HuH-7.5 (cell line): ENCODE results near the gene LVRN.
A peak's percentile ranks its signal among the peaks of the same experiment; 100 is the strongest.

ENCODE experiments used
- DNase-seq: peaks from one replicate; pipeline ENCODE4 v3.0.0; 2011; ENCODE audit warnings: low spot score

The LVRN gene

DNA sequence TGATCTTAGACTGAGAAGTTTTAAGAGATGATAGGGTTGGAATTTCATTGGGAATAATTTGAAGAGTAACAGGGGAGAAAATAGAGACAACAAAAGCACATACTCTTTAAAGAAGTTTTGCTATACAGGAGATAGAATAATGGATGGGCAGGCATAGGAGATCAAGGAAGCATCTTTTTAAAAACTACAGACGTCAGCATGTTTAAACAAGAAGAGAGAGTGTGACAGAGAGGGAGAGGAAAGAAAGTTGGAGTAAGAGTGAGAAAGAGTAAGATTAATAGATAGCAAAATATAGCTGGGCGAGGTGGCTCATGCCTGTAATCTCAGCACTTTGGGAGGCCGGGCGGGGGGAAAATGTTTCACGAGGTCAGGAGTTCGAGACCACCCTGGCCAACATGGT lies 5.3 kb upstream of the LVRN start:
- no peak for DNase-seq

DNA sequence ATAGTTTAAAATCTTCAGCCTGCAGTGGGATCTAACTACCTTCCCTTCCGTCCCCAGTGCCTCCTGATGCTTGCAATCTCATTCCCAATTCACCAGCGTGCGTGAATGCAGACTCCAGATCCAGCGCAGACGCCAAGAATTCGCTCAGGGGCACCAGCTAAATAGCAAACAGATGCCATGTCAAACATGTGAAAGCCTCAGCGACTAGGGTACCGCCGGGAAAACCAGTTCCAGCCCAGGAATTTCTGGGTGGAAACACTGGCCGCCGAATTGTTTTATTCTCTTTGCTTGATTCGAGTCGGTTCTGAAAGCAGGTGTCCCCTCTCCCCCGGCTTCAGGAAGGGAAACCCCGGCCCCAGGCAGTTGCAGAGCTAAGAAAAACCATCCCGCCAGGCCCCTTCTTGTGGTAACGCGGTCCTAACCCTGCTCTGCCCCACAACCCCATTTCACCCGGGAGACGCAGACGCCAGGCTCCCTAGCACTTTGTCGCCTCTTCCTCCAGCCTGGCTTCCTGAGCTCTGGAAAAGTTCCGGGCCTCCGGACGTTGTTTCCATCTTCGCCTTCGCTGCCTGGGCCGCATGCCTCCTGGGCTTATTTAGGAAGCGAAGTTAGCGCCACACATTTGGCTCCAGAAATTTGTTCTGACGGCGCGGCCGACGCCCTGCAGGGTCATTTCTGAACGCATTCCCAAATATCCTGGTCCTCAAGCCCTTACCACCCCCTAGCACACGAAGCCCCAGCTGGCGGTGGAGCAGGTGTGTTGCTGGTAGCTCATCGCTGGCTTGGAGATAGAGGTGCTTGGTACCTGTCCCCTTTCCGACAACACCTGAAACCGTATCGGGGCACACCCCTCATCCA lies 665 bp upstream of the LVRN start:
- DNase-seq = no peak

DNA sequence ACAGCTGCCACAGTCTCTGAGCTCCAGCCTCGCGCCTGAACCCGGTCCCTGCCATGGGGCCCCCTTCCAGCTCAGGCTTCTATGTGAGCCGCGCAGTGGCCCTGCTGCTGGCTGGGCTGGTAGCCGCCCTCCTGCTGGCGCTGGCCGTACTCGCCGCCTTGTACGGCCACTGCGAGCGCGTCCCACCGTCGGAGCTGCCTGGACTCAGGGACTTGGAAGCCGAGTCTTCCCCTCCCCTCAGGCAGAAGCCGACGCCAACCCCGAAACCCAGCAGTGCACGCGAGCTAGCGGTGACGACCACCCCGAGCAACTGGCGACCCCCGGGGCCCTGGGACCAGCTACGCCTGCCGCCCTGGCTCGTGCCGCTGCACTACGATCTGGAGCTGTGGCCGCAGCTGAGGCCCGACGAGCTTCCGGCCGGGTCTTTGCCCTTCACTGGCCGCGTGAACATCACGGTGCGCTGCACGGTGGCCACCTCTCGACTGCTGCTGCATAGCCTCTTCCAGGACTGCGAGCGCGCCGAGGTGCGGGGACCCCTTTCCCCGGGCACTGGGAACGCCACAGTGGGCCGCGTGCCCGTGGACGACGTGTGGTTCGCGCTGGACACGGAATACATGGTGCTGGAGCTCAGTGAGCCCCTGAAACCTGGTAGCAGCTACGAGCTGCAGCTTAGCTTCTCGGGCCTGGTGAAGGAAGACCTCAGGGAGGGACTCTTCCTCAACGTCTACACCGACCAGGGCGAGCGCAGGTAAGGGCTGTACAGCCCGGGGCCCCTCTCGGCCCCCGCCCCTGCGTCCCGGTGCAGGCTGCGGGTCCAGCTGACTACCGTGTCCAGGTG lies 509 bp downstream of the LVRN start:
- peak; percentile 23 for DNase-seq

DNA sequence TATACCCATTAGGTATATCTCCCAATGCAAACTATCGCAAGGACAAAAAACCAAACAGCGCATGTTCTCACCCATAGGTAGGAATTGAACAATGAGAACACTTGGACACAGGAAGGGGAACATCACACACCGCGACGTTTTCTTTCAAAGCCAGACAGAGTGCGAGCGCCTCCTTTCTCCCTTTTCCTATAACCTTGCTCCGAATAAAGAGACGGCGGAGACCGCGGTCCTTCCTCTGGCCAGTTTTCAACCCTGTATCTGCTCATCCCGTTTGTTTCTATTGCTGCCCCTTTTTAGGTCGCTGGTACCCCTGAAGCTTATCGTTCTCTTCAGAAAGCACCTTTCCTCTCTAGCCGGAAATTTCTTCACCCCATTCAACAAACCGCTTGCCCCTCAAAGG lies 1.3 kb downstream of the LVRN start:
- no peak for DNase-seq

DNA sequence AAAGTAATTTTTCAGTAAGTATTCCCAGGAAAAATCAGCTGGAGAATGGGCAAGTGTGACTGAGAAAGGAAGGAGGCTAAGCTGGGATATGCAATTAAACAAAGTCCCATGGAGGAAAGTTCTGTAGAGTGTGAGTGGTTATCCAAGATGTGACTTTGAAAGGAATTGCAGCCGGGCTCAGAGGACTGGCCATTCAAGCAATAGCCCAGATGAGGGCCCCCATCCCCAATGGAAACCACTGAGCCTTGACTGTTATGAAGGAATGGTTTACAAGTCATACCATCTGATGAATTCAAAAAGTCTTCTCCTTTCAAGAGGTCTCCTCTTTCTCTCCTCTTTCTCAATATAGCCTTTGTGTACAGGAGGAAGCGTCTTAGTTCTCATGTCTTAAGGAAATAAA lies 6.5 kb downstream of the LVRN start:
- DNase-seq = no peak

DNA sequence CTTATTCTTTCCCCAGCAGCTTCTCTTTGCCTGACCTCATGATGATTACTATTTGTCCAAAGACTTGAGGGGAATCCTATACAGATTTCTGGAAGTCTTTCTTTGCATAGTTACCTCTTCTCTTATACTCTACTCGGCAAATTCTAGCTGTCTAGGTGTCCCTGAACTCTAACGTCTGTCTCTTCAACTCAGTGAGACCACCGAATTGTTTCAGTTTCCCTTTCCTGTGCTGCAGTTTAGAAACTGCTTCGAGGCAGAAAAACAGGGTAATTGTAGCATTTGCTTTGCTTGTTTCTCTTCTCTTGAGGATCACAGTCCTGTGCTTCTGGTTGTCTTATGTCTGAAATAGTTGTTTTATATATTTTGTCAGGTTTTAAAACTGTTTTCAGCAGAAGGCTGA lies 14.8 kb downstream of the LVRN start:
- no peak for DNase-seq

DNA sequence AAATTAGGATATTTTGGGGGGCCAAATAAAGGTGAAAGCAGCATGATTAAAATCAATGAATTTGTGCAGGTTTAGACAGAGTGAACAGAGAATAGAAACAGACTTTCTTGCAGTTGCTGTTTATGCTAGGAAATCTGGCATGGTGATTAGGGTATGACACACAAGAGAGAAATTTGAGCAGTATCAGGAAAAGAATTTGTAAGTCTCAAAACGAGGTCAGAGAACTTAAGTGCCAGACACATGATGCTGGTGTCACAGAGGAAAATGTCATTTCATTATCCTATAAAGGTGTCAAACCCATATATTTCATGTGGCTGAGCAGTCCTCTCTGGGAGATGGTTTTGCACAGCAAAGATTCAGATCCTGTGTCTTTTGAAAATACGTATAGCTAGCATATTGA lies 15.7 kb downstream of the LVRN start:
- DNase-seq = no peak

DNA sequence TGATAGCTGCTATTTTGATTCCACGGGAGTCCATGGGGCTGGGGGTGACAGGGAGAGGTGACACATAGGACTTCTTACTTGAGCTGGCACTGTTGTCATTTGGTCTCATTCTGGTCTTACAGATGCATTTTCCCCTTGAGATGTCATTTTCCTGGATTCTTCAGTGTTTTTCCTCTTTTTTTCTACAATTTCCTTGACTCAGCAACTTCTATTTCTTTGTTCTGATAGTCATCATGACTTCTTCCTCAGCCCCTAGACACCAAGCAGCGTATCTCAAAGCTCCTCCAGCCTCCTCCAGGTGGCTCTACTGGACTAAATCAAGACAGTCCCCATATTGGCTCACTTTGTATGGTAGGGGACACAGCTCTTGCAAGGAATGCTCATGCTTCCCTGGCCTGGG lies 16.5 kb downstream of the LVRN start:
- DNase-seq = no peak

DNA sequence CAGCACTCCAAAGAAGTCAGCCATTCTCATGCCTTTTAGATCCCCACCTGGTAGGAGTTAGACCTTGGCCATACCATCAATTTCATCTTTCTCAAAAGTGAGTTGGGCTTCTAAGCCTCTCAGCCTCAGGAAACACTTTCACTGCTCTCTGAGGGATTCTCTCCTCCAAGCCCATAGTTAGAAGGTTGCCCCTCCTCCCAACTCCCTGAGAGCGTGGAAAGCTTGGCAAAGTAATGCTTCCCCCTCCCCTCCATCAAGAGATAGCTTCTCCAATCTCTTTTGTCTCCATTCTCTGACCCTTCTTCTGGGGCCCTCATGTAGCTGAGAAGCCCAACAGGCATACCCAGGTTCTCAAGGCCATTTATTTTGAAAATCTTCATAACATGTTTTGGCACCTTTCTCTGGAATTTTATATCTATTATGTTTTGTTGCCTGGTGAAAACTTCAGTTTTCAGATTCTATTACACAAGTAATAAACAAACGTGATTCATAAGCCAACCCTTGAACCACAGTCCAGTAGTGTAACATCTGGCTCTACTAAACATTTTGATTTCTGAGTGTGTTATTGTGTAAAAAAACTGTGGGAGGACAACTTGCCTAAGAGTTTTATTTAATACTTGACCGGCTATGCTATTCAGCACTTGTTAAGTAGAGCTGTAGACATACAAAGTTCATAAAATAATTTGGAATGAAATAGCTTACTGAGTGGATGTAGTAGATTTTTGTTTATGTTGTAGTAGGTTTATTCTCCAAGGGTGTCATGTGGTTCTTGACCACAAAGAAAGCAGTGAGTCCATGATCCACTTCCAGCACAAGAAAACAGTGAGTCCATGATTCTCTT lies 17.1 kb downstream of the LVRN start:
- DNase-seq = no peak

DNA sequence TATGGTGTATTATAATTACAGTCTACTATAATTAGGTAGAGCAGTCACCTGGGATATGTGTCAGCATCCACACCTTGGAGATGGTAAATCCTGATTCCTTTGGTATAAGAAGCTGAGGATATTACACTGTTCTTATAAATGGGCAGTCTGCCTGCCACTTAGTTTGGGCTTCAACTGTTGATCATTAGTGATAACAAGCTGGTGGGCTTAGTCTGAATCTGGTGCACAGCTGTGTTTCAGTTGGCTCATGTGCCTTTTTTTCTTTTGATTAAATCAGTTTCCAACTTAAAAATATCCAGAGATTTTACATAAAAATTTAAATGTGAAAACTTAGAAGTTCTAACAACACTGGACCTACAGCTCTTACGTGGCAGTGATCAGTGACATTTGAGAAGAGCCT lies 21.2 kb downstream of the LVRN start:
- DNase-seq = no peak

DNA sequence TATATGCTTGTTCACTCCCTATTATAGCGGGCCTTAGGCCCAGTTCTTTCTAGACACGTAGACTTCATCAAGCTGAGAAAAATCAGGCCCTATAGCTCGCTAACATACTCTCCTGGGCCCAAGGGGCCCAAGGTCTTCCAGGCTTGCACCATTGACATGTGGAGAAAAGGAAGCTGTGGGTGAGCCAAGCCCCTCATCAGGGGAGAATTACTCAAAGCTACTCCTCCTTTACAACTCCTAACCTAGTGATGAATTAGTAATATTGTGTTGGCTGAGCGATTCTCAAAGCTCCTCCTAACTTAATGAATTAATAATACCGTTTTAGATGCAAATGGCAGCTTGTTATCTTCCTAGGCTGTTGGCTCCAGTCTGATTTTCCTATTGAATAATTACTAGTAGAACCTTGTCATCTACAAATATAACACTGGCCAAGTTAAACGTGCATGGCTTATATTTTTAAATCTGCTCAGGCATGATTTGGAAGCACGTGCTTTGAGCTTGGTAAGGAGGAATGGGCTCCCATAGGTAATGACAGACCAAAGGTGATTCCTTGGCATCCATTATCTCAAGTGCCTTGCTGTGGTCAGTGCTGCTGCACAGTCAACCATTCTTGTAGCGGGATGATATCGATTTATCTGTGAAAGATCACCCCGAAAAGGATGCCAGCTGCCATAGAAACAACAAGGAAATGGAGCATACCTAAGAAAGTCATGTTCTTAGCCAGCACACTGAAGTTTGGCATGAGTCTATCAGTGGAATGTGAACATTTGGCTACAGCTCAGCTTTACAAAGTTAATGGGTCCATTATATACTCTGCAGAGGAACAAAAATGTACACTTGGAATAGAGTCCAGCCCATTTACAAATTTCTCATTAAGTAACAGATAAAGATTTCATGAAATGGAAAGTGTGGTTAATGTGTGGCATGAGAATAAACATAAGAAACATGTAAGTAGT lies 23.8 kb downstream of the LVRN start:
- DNase-seq = no peak

DNA sequence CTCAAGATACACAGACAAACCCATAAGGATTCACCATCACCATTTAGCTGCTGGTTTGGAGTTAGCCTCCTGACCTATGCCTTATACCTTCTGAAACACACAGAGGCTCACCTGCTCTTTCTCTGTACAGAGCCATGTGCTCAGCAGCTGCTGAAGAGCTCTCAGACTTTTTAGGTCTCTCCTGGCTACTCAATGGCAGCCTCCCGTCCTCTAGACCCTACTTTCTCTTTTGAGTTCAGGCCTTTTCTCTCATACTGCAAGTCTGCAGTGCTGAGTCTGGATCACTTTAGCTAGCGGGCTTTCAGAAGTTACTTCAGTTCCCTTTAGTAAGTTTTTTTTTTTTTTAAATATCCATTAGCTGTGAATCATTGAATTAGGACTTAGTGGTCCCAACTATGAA lies 25.7 kb downstream of the LVRN start:
- DNase-seq = no peak

DNA sequence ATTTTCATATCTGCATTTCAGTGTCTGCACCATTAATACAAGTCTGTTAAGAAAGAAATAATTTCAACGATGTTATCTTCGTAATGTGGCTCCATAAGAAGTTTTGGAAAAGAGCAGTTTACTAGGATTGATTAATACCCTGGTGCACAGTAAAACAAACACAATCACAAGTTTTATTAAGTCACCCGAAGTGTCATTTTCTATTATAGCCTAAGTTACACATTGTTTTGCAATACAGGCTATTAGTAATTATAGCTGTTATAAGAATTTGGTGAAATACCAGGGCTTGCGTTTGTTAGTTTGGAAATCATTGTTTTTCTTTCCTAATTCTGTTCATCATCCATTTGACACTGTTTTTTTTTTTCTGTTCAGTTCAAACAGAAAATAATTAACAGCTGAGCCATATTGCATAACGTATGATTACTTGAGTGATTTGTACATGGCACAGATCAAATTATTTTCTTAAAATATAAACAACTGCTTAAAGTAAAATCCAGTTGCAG lies 30.6 kb downstream of the LVRN start:
- DNase-seq = no peak

DNA sequence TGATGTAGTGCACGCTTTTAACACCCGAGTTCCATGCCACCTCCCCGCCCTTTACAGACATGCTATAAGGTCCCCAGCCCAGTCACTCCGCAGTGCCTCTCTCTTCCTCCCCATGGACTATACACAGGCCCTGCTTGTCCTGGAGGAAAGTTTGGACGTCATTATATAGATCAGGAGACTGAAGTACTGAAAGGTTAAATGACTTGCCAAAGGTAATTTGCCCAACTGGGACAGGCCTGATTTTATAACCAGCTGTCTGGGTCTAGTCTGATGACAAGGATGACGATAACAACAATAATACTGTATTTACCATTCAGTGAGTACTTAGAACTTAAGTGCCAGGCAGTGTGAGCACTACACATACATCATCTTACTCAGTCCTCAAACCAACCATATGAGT lies 33.1 kb downstream of the LVRN start:
- no peak for DNase-seq

DNA sequence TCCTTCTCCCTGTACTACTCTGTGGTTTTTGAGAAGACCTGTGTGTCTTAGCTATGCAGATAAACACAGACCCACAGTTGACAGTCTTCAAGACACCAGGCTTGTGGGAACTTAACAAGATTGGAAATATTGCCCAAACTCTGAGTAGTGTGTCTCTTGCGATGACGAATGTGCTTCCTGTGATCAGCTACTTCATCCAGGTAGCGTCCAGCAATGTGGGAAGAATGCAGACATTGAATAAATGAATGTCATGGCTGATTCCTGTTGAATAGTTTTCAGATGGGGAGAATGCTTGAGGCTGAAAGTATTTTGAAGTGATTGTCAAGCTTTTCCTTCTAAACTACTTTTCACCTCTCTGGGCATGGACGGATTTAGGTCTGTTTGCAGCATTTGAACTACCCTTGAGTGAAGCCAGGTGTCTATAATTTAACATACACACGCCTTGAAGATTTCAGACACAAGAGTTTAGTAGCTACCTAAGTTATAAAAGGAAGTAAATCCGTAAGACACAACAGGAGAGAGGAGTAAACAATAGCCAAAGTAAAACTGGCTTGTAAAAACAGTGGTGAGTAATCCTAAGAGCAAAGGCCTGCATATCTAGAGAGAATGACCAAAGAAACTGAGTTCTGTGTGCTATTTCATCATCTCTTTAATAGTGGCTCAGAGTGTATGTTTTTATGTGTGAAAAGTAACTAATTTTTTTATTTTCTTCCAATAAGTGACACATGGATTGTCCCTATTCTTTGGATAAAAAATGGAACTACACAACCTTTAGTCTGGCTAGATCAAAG lies 40.0 kb downstream of the LVRN start:
- no peak for DNase-seq

DNA sequence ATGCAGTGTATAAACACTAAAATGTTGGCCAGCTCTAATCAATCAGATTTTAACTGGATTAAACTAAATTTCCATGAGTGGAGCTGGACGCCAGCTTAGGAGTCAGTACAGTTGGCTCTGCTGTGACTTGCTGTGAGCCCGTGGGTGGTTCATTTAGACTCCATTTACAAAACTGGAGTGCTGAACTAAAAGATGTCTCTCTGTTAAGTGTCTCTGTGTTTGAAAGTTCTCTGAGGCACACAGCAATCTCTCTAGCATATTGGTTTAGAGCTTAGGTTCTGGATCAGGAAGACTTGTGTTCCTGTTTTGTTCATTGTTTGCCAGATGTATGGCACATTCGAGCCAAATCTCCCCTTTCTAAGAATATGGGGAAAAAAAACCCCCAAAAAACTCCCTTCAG lies 42.0 kb downstream of the LVRN start:
- no peak for DNase-seq

DNA sequence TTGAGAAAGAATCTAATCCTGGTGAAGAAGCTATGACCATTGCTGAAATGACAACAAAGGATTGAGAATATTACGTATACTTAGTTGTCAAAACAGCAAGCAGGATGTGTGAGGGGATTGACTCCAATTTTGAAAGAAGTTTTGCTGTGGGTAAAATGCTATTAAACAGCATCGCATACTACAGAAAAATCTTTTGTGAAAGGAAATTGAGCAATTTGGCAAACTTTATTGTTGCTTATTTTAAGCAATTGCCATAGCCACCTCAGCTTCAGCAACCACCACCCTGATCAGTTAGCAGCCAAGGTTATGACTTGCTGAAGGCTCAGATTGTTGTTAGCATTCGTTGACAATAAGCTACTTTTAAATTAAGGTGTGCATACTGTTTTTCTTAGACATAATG lies 47.5 kb downstream of the LVRN start:
- no peak for DNase-seq

DNA sequence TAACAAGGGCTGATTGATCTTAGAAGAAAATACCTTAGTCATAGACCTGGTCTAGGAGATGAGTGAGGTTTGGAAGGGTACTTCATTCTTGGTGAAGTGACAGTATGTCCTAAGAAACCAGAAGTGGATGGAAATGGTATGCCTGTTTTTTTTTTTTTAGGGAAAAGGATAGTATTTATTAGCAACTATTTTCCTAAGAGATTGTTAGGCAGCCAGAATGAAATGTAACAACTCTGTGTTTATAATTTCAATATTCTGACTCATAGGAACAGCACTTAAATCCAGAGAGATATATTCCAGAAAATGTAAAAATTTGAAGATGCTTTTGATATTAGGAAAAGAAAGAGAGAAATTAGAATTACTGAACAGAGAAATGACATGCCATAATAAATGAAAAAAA lies 48.8 kb downstream of the LVRN start:
- DNase-seq = no peak

DNA sequence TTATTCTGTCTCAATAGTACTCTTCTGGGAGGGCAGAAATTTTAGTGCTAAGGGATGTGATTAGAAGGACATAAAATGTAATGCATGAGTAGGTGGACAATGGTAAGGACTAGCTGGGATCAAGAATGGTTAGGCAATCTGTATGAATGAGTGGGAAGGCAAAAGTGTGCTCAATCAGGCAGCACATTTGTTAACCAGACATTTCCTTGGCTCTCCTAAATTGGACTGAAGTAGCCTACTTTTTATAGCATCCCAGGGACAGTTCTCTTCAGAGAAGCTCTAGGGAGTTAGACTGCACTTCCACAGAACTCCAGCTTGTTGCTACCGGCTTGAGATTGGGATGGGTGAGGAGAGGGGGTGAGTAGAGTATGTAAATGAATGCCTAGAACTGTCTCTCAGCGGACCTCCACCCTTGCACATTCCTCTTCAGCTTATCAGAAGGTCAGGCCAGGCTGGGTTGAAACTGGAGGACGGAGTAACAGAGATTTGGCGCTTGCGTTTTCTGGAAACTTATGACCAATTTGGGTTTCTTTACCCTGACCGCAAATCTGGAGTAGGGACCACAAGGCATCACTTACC lies 51.0 kb downstream of the LVRN start:
- DNase-seq = no peak

DNA sequence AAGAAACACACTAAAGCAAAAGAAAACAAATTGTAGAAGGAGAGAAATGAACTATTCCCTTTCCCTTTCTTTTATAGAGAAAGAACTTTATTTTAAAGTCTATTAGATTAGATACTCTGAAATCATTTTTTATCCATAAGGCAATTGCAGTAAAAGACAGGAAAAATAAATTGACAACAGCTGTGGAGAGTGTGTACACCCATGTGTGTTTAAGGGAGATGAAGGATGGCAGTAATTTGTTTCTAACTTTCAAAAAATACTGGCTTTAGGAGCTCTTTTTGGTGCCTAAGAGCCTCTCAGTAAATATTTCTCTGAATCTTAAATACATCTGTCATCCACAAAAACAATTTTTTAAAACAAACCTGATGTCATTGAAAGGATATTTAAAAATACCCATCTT lies 51.7 kb downstream of the LVRN start:
- DNase-seq = no peak
